Measurements from ENCODE around the gene ATP1A1. TPM values are rescaled to one million over a fixed set of nuclear protein-coding genes. Genes with fewer than 3 reads are reported as not detected.

Gene ATP1A1
- total RNA-seq, 1 donor from 2014 or later = 78.4 TPM

DNA sequence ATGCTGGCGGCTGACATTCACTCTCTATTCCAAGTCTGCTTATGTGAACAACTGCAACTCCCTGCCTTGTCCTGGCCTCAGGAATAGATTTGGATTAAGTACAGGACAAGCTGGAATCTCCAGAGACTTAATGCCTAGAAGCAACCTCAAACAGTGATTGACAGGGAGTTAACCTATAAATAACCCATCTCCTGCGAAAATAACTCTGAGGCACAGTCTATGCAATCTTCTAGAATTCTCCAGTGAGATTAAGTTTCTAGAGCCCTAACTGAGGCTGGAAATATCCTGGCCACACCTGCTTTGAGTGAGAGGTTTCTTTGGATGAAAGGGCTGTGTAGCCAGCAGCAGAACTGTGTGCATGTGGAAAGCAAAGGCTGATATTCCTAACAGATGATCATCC is 25.3 kb upstream of the ATP1A1 start:
- no peaks in the 10 kb centered on the region for H3K36me3 Mint-ChIP-seq (ENCODE audit: unreplicated experiment)
- H3K9me3 Mint-ChIP-seq (ENCODE audit: unreplicated experiment) = peaks cover 2% of the 10 kb centered on the region
- DNase-seq = no peak
- no peak overlapping the region for H3K4me3 Mint-ChIP-seq (ENCODE audit: unreplicated experiment)
- TF ChIP-seq, protein P1, sequence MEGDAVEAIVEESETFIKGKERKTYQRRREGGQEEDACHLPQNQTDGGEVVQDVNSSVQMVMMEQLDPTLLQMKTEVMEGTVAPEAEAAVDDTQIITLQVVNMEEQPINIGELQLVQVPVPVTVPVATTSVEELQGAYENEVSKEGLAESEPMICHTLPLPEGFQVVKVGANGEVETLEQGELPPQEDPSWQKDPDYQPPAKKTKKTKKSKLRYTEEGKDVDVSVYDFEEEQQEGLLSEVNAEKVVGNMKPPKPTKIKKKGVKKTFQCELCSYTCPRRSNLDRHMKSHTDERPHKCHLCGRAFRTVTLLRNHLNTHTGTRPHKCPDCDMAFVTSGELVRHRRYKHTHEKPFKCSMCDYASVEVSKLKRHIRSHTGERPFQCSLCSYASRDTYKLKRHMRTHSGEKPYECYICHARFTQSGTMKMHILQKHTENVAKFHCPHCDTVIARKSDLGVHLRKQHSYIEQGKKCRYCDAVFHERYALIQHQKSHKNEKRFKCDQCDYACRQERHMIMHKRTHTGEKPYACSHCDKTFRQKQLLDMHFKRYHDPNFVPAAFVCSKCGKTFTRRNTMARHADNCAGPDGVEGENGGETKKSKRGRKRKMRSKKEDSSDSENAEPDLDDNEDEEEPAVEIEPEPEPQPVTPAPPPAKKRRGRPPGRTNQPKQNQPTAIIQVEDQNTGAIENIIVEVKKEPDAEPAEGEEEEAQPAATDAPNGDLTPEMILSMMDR (IDR thresholded peaks at IDR 0.05; ENCODE audit: partially characterized antibody, unreplicated experiment) = no peak
- peaks cover 32% of the 10 kb centered on the region for H3K4me1 Mint-ChIP-seq (ENCODE audit: low read depth, unreplicated experiment)
- peak overlapping the region; percentile 44 for H3K27ac Mint-ChIP-seq (ENCODE audit: unreplicated experiment)
- peaks cover 1% of the 10 kb centered on the region for H3K27me3 Mint-ChIP-seq (ENCODE audit: unreplicated experiment)

DNA sequence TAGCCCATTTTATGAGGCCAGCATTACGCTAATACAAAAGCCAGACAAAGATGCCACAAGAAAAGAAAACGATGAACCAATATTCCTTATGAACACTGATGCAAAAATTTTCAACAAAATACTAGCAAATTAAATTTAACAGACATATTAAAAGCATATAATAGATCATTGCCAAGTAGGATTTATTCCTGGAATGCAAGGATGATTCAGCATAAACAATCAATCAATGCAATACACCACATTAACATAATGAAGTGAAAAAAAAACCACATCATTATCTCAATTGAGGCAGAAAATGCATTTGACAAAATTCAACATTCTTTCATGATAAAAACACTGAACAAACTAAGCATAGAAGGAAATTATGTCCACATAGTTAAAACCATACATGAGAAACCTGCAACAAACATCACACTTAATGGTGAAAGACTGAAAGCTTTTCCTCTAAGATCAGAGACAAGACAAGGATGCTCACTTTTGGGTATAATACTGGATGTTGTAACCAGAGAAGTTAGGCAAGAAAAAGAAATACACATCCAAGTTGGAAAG is 22.9 kb upstream of the ATP1A1 start:
- Mint-ChIP-seq H3K36me3 (ENCODE audit: unreplicated experiment) (no peaks in the 10 kb centered on the region), H3K27me3 (ENCODE audit: unreplicated experiment) (no peaks in the 10 kb centered on the region), H3K27ac (ENCODE audit: unreplicated experiment) (no peak overlapping the region), H3K4me3 (ENCODE audit: unreplicated experiment) (no peak overlapping the region), H3K9me3 (ENCODE audit: unreplicated experiment) (peaks cover 2% of the 10 kb centered on the region), H3K4me1 (ENCODE audit: low read depth, unreplicated experiment) (peaks cover 22% of the 10 kb centered on the region)
- TF ChIP-seq, protein P1 (IDR thresholded peaks at IDR 0.05; ENCODE audit: partially characterized antibody, unreplicated experiment) = no peak
- DNase-seq = no peak

DNA sequence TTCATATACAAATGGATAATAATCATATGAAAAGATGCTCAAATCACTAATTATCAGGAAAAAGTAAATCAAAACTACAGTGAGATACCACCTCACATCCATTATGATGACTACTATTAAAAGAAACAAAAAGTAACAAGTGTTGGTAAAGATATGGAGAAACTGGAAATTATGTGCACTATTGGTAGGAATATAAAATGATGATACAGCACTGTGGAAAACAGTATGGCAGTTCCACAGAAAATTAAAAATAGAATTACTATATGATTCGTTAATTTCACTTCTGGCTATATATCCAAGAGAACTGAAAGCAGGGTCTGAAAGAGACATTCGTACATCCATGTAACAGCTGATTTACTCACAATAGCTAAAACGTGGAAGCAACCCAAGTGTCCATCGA is 21.1 kb upstream of the ATP1A1 start:
- Mint-ChIP-seq H3K4me3 (ENCODE audit: unreplicated experiment) (no peak overlapping the region), H3K36me3 (ENCODE audit: unreplicated experiment) (no peaks in the 10 kb centered on the region), H3K27me3 (ENCODE audit: unreplicated experiment) (no peaks in the 10 kb centered on the region), H3K4me1 (ENCODE audit: low read depth, unreplicated experiment) (peaks cover 9% of the 10 kb centered on the region), H3K9me3 (ENCODE audit: unreplicated experiment) (no peaks in the 10 kb centered on the region), H3K27ac (ENCODE audit: unreplicated experiment) (no peak overlapping the region)
- TF ChIP-seq, protein P1 (IDR thresholded peaks at IDR 0.05; ENCODE audit: partially characterized antibody, unreplicated experiment) = no peak
- DNase-seq = no peak

DNA sequence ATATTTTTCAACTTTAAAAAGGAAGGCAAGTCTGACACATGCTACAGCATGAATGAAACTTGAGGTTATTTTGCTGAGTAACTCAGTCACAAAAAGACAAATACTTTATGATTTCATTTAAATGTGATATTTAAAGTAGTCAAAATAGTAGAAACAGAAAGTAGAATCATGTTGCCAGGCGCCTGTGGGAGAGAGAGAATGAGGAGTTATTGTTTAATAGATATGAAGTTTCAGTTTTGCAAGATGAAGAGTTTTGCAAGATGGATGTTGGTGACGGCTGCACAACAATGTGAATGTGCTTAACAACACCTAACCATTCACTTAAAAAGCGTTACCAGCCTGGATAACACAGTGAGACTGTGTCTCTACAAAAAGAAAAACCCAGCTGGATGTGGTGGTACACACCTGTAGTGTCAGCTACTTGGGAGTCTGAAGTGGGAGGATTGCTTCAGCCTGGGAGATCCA is 20.7 kb upstream of the ATP1A1 start:
- TF ChIP-seq, protein P1 (IDR thresholded peaks at IDR 0.05; ENCODE audit: partially characterized antibody, unreplicated experiment) = no peak
- DNase-seq = no peak
- no peaks in the 10 kb centered on the region for H3K27me3 Mint-ChIP-seq (ENCODE audit: unreplicated experiment)
- no peak overlapping the region for H3K4me3 Mint-ChIP-seq (ENCODE audit: unreplicated experiment)
- no peaks in the 10 kb centered on the region for H3K36me3 Mint-ChIP-seq (ENCODE audit: unreplicated experiment)
- H3K4me1 Mint-ChIP-seq (ENCODE audit: low read depth, unreplicated experiment) = peaks cover 4% of the 10 kb centered on the region
- no peak overlapping the region for H3K27ac Mint-ChIP-seq (ENCODE audit: unreplicated experiment)
- H3K9me3 Mint-ChIP-seq (ENCODE audit: unreplicated experiment) = no peaks in the 10 kb centered on the region

DNA sequence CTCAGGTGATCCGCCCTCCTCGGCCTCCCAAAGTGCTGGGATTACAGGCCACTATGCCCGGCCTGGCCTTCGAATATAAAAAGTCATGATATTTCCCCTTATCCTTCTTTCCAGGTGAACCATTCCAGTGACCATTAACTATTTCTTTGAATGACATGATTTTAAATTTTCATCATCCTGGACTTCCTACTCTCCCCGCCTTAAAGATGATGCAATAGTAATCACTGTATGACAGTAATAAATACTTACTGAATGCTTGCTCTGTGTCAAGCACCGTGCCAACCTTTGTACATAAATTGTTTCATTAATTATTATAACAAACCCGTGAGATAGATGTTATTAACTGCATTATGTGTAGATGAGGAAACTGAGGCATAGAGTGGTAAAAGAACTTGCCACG is 19.9 kb upstream of the ATP1A1 start:
- no peak overlapping the region for H3K4me3 Mint-ChIP-seq (ENCODE audit: unreplicated experiment)
- H3K4me1 Mint-ChIP-seq (ENCODE audit: low read depth, unreplicated experiment) = no peaks in the 10 kb centered on the region
- H3K9me3 Mint-ChIP-seq (ENCODE audit: unreplicated experiment) = no peaks in the 10 kb centered on the region
- no peak for DNase-seq
- TF ChIP-seq, protein P1 (IDR thresholded peaks at IDR 0.05; ENCODE audit: partially characterized antibody, unreplicated experiment) = no peak
- no peak overlapping the region for H3K27ac Mint-ChIP-seq (ENCODE audit: unreplicated experiment)
- no peaks in the 10 kb centered on the region for H3K36me3 Mint-ChIP-seq (ENCODE audit: unreplicated experiment)
- no peaks in the 10 kb centered on the region for H3K27me3 Mint-ChIP-seq (ENCODE audit: unreplicated experiment)

Data from glutamatergic neuron (in vitro differentiated cells).